Limb (tissue), 2 donors: ENCODE data around the gene CAVIN2.
A peak's percentile ranks its signal among the peaks of the same experiment; 100 is the strongest.

Experiments
- DNase-seq, 2 donors: peaks; one replicate each; pipeline ENCODE4 v3.0.0-alpha.2; 2016; ENCODE audit errors: extremely low spot score in 2 of 2

The CAVIN2 gene

DNA sequence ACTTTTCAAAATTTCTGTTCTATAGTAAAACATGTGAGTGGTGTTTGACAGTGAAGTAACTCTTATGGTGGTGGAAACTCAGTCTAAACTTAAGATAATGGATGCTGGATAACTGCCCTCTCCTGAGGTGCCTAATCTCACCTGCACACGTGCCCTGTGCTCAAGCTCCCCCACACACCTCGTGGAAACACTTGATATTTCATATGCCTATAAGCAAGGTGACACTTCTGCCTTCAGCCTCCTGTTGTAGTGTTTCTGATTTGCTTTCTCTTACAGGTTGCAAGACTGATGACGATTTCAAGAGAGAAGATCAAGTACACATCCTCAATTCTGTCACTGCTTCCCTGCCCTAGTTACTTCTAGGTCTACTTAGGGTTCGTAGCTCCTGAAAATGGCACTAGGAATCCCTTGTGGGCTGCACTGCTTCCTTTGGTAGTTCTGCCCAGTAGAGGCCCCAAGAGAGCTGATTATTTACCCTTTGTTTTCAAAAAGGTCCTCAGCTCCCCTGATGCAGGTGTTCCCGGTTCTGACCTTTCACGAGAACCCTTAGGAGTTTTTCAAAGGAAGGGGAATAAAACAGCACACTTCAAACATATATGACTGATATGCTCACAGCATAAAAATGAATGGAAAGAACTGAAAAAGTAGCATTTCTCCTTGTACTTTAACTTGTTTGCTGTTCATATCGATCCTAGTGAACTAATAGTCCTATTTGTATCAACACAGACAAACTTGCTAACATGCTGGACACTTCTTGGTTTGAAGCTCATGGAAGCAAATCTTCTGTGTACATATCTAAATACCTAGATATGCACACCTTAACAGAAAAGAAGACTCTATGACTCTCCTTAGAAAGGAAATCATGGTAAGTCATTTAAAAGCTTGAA is 6.7 kb downstream of the CAVIN2 start:
- no peak for DNase-seq

DNA sequence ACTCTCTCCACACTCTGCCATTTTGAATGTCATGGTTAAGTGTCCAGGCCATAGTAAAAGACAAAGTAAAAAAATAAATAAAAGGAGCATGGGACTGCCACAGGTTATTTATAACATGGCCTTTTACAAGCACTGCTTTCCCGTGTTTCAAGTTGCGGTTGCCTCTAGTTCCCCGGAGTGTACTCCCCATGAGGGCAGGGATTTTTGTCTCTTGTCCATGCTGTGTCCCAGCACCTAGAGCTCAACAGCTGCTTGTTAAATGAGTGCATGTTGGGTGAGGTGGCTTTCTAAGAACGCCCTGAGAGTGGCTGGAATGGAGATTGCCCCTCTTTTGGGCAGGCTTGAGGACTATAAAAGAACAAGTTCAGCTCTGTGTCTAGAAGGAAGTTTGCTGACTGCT is 8.4 kb downstream of the CAVIN2 start:
- no peak for DNase-seq

DNA sequence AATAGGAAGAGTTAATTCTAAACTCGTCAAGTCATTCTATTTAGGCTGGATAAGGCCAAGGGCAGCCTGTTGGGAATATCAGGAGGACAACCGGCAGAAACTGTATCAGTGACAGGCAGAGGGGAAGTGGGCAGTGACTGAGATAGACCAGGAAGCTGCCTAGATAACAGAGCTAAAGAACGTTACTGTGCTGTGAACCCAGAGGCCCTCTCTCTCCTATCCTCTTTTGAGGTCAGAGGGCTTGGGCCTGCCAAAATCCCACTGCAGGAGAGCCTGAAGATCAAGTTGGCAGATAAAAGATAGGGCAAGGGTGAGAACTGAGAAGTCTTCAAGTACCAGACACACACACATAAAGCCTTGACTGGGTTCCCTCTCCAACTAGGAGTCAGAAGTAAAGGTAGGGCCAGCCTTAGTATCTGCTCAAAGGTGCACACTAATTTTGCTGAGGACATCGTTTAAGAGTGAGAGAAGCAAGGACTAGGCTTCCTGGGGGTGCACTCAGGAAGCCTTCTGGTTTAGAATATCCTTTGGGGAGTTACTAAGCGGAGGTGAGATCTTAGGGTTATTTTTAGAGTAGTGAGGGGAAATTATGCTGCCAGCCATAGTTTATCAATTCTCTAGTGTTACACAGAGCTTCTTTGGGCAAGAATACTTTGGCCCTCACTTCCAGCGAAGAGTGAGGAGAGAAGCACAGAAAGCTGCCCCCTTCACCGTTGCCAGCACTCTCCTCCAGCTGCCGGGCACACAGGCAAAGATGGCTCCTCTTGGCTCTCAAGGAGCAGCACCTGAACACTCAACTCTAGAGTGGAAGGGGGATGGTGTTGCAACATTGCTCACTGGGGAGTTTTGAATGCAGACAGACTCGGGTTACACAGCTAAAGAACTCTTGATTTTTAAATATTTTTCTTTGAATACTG is 9.8 kb downstream of the CAVIN2 start:
- DNase-seq, result no peak

DNA sequence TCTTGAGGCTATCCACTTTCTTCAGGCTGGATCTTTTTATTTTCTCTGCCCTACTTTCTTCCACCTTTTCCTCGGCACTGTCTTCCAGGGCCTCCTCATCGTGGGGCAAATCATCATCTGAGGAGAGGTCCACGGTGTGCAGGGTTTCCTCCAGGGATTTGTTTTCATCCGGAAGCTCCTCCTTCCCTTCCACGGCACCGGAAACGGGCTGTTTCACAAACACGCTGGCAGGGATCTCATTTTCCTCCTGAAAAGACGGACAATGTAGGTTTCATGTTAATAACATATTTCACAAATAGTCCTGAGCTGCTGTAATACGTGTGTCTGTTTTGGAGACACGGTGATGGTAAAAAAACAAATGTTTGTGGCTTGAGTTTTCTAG is 10.4 kb downstream of the CAVIN2 start:
- DNase-seq, result no peak

DNA sequence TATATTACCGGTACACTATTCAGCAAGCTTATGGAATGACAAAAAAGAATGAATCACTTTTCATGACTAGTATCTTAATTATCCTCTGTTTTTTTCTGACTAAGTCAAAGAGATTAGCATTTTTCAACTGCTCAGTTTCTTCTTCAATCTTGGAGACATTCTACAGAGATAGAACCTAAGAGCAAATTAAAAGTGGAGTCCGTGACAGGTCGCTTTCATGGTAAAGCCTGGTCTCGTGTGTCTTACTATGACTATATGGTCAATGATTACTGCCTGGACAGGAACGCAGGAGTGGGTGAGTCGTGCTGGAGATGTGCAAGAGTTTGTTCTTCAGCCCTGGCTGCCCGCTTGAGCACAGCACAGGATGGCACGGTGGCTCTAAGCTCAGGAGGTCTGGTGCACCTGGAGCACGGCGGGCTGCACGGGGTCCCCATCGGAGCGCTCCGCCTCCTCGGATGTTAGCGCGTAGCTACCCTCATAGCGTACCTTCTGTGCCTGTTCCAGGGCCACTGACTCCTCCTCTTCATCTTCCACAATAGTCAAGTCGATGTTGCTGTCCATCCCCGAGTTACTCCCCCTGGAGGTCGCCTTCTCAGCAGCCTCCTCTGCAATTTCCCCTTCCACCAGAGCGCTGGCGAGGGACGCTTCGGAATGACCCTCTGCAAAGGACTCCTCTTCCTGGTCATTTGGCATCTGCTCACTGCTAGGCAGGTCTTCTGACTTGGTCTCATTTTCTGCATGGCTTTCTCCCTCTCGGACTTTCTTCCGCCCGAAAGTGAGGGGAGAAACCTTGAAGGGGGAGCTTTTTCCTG is 11.1 kb downstream of the CAVIN2 start:
- no peak for DNase-seq

DNA sequence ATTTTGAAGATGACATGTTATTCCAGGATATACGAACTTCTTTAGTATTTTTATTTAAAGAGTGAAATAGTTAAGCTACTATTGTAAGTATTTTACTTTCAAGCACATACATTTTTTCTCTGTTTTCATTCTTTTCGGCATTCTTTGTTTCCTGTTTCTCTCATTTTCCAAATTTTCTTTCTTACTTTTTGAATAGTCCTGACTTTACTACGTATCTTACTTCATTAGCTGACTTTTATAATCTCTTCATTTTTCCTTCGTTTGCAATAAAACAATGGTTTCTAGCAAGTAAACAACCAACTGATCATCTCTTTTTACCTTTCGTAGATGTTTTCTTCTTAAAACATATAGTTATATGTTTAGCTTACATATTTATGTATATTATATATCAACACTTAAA is 11.8 kb downstream of the CAVIN2 start:
- DNase-seq, result no peak

DNA sequence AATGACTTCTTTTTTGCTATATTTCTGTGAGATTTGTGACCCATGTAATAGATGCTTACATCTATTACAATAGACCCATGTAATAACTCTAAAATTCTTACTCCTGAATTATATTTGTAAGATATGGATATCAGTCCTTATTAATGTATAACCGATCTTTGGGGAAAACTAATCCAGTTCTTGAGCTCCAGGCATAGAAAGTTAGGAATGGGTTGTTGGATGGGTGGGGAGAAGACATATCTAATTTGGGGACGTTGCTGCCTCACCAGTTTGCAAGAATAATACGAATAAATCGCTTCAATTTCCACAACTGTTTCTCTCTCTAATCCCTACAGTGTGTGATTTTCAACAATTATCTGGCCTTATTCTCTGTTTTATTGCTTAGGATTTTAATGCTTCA is 13.5 kb downstream of the CAVIN2 start:
- no peak for DNase-seq

DNA sequence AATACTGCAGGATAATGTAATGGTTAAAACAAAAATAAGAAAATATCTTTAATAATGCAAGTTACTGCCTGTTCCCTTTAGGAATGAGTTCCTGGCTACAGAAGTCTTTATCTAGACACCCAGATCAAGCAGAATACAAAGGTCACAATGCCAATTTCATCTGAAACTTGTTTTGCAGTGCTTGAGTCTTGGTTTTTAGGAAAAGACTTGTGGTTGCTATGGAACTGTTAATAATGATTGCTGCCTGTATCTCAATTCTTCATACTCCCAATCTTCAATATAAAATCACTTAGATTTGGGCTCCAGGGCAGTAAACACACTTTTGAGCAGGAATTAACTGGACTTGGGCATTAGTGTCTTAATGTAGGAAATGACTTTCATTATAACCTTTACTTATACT is 14.2 kb downstream of the CAVIN2 start:
- no peak for DNase-seq

DNA sequence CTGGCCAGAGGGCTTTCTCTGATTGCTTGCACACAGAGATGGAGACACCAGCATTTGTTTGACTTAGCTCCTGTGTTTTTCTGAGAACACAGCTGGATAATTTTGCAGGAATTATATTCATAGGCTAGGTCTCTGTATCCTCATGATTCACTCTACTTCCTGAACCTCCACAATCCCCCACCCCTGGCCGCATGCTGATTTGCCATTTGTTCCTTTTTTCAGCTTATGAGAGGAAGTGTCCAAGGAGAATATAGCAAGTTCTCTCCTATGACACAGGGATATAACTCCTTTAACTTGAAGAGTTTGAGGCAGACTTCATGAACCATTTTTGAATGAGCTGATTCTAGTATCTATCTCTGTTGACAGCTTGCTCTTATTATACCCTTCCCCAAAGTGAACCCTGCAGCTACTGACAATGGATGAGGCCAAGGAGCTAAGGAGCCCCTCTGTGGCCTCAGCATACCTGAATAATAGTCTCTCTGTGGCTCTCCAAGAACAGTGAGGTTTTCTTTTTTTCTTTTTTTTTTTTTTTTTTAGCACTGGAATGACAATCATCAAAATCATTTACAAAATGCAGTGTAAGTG is 15.4 kb downstream of the CAVIN2 start:
- DNase-seq, result no peak

DNA sequence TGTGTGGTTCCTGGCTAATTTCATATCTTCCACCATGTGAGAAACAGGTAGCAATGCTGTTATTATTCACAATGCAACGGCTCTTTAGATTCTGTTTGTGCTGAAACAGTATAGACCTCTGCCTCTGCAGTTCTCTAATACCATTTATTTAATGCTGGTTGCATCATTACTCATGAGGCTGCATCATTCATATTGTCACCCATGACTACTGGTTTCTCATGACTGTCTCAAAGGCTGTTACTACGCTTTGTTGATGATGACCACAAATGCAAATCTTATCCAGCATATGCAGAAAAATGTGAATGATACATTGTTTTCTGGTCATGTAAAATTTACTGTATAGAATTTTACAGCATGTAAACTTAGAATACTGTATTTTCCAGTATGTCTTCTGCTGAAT is 22.5 kb downstream of the CAVIN2 start:
- DNase-seq, result no peak

DNA sequence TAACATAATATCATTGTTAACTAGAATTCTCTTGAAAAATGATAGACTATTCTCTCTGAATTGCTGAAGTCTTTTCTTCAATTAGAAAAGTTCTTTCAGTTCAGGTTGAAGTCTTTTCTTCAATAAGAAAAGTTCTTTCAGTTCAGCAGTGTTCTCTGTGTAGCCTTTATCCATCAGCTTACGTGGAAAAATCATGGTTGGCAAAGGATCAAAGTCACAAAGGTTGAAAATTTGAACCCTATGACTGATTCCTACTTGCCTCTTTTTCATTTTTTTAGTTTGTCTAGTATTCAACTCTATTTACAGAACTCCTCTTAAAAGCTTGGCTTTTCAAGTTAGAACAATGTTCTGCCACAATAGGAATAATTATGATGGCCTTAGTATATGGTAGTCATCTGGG is 25.8 kb downstream of the CAVIN2 start:
- DNase-seq, result no peak

DNA sequence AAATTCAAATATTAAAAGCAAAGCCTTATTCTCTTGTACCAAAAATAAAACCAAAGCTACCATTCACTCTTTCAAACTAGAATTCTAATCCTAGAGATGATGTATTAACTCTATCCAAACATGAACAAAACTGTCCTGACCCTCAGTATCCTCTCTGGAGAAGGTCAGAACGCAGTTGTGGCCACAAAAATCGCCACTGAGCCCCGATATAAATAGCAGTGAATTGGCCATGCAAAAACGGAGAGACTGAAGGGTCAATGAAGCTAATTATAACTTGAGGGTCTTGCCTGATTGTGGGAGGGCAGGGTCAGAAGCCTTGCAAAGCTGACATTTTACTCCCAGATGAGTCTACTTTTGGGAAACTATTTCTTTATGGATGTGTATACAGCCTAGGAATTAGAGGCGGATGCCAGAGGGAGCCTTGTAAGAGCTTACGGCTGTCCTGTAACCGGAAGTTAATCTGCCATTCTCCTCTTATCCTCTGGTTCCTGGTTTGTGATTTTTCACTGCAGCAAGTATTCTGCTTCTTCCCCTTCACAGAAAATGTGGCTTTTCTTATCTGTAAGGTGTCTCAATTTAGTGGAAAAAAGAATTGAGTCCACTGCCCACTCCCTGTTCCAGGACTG is 28.1 kb downstream of the CAVIN2 start:
- DNase-seq, result no peak

DNA sequence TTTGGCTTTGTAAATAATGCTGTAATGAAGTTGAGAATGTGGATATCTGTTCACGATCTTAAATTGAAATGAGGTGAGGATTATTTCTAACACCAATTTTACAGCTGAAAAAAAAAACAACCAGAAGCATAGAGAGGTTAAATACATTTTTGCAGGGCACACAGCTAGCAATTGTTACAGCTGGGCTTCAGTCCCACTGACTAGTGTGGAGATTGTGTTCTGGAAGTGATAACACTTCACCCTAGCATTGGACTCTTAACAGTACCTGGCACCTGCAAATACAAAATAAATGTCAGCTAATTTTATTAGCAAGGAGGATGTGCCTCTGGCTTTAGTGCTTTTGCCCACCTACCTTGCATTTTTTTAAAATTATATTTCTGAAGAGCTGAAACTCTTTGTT is 28.8 kb downstream of the CAVIN2 start:
- DNase-seq, result no peak

DNA sequence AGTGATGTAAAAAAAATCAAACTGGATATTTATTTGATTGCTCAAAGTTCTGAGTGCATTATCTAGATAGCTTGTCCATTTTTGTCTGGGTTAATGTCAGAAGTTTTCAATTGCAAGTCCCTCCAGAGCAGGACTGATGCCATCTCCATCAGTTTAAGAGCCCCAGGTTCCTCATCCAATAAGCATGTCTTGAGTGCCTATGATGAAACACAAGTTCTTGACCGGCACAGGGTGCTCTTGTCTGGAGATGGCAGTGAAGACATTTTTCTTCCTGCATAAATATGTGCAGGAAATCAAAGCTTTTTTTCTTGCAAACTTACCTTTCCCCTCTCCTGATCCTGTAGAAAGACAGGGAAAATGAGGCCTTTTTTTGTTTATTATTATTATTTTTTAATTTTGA is 31.9 kb downstream of the CAVIN2 start:
- no peak for DNase-seq

DNA sequence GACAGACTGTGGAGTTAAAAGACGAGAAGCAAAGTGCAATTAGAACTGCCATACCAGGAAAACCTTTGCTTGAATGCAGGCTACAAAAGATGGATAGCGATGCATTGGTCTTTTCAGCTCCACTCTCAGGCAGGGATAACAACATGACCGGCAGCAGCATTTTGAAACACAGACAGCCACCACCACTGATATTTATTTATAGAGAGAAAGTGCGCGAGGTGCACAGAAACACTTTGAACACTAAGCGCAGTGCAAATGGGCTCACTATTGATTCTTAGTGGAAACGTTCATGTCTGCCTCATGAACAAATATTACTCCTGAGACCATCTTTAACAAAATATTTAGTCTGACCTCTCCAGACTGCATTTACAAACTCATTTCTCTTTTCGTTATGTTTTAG is 32.9 kb downstream of the CAVIN2 start:
- no peak for DNase-seq

DNA sequence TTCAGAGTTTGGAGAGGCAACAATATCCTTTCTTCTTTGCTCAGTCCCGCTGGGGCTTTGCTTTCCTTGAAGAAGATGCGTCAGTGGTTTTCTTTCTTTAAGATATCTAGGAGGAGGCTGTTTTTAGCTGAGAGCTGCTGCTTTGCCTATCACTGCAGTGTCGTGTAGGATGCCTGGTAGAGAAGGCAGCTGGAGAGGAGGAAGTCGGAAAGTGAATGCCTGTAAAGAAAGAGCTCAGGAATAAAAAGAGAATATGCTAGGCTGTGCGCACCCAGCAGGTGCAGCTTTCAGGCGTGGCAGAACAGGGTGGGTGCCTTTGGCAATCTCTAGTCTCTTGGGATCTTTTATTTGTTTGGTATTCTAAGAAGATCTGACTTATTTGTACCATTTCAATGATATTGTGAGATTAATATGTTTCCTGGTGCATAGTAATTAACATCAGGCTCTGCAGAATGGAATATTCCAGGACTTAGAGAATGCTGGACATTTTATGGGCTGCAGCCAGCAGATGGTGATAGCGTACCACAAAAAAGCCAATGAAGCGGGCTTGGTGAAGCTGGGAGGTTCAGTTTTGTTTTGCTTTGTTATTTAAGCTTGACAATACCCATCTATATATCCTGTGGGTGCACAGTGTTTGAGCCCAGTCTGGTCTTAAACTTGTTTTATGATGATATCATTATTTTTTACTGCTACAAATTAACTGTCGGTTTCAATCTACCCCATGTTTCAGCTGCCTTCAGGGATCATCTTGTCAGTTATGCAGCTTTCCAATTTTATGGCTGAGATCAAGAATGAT is 34.9 kb downstream of the CAVIN2 start:
- peak; percentile 82 to 85 for DNase-seq

DNA sequence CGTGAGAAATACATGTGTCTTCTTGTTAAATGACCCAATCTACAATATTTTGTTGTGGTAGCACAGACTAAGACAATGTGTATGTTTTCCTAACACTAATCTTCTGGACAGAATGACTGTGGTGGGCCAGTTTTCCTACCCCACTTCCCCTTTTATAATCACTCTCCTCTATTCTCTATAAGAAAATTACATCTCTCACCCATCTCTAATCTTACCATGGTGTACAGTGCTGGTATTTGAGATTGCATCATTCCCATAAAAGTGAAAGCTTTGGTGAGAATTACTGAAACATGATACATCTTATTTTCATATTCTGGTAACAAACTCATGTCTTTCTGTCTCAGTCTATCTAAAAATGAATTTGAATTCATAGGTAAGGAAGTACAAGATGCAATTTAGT is 40.5 kb downstream of the CAVIN2 start:
- DNase-seq, result no peak

DNA sequence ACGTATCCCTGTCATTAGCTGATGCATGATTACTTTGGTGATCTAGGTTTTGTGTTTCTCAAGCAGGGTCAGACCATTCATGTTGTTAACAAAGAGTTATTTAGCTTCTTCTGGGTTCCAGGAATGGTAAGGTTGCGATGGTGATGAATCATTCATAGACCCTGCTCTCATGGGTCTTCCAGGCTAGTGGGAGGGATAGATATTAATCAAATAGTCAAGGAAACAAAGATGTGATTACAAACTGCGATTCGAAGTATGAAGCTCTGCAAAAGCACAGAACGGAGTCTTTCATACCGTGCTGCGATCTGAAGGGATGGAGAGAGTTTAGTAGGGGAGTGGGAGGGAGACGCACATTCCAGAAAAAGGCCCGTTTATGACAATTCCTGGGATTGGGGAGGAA is 42.1 kb downstream of the CAVIN2 start:
- DNase-seq, result no peak

DNA sequence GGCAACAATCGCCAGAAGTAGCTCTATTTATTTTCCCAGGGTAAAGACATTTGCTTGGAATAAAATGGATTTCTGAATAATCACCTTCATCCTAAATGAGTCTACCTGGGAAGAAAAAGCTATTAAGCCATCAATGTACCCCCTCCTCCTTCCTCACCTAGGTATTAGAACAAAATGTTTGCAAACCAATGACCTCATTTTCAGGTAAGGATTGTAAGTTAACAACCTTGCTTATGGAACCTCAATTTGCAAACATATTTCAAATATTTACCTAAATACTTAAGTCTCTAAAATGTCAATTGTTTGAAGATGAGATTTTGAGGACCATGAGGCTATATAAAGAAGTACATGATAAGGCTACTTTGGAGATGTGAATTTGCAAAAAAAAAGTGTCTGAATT is 43.9 kb downstream of the CAVIN2 start:
- no peak for DNase-seq

DNA sequence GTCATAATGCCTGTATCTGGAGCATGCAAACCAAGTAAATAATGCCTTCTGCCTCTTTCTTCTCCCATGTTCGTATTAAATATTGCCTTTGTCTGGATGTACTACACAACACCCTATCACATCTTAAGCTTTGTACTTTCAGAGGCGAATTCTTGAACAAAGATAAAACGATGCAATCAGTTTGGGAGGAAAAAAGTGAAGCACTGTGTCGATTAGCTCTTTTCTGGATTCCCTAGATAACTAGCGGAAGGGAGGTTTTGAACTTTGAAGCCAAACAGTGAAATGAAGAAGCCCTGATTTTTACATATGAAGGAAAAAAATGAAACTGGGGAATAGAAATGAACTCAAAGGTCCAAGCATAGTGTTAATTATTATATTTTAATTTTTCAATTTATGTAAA is 44.7 kb downstream of the CAVIN2 start:
- DNase-seq, result no peak
